ENCODE results near the gene BCAS1. TPM values are rescaled to one million over a fixed set of nuclear protein-coding genes. Genes with fewer than 3 reads are reported as not detected.

The BCAS1 gene
- polyA plus RNA-seq, 1 of the 3 experiments (the other 2 are of a cell fraction): not detected

Small RNAs within 50 kb of the gene (small RNA-seq; reads per million reads assigned to genes)
- 0 reads per million in 7 experiments for gene MIR4756

Other genes with a start within 250 kb of the BCAS1 start
- gene CYP24A1, start 103.4 kb upstream of the BCAS1 start, polyA plus RNA-seq (2012; rRNA removed): 8.8 and 9.1 TPM in 2 replicates
- 44.0 and 51.4 TPM in 2 replicates for gene PFDN4, start 137.5 kb upstream of the BCAS1 start, polyA plus RNA-seq (2012; rRNA removed)

All from SK-N-SH (cell line).